Islet precursor cell (in vitro differentiated cells): Measurements from ENCODE around the gene MBD5.

Experiments used
- DNase-seq: peaks from one replicate; pipeline ENCODE4 v3.0.0-alpha.2; 2018

Gene MBD5

DNA sequence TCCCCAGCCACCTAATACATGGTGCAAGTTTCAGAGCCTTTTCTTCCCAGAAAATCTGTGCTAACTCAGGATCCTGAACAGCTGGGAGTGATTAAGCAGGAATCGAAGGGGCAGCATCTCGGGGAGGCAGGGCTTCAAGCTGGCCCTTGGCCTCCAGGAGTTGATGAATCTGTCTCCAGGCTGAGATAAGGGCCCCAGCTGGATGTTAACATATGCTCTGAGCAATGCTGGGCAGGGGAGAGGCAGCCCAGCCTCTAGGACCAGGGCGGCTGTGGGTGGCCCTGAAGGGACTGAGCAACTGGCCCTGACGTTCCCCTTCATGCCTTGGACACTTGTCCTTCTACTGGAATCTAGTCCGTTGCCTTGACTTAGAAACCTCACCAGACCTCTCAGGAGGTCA lies 539.6 kb downstream of the MBD5 start:
- DNase-seq: no peak

DNA sequence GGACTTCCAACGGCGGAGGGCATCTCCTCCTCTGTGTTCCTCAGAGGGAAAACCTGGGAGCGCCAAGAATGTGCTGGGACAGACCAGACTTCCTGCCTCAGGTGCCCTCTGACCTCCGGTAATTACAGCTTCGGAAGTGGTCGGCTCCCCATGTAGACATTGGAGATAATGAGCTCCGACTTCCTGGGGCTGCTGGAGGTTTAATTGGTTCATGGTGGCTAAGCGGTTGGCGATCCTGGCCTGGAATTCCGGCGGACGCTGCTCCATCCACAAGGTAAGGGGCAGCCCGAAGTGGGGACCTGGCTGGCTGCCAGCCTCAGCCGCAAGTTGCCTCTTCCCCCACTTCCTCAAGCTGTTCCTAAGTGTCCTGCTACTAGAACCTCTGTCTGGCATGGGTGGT lies 540.5 kb downstream of the MBD5 start:
- peak; percentile 62 for DNase-seq

DNA sequence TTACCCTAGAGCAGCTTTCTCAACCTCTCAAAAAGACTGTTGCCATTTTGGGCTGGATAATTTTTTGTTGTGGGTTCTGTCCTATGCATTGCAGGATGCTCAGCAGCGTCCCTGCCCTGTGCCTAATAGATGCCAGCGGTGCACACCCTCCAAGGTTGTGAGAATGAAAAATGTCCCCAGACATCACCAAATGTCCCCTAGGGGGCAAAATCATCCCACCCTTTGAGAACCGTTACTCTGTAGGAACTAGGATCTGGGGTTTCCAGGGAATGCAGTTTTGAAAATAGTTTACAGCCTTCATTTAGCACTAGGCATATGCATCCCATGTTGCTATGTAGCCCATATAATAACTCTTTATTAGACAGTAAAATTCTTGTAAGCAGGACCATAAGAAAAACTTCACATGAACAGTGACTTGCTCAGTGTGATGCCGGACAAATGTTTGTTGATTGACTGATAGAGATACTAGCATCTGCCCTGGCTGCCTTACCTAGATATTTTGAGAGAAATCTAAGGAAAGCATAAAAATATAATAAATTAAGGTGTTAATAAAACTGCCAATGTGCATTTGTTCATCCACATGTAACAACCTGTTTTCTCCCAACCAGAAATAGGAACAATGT lies 544.5 kb downstream of the MBD5 start:
- DNase-seq: peak; percentile 54
